Stomach (tissue), 9 donors: ENCODE data around the gene RPRM. TPM values are rescaled to one million over a fixed set of nuclear protein-coding genes. Genes with fewer than 3 reads are reported as not detected.

ENCODE experiments used
- DNase-seq, 2 donors: peaks; one replicate each; pipeline versions ENCODE4 v3.0.0 to v3.0.0-alpha.2; 2013 to 2019
- H3K27ac ChIP-seq, 5 donors: fragments of 200-600 bp in 4 of 5; sonication (generic) in 4 of 5; one replicate each; pipeline ENCODE4 v1.5.1; 2013 to 2019; ENCODE audit warnings: mild to moderate bottlenecking in 1 of 5, moderate library complexity in 1 of 5
- H3K27me3 ChIP-seq, 3 donors: fragments of 200-600 bp; sonication (generic); one replicate each; pipeline ENCODE4 v1.5.1; 2017 to 2019; ENCODE audit warnings: mixed run types in 1 of 3
- H3K36me3 ChIP-seq, 4 donors: fragments of 200-600 bp; sonication (generic); 1 replicate in 3 of 4; 2 replicates in 1 of 4; pipeline ENCODE4 v1.5.1; 2016 to 2019
- H3K4me1 ChIP-seq, 4 donors: fragments of 200-600 bp; sonication (generic); one replicate each; pipeline ENCODE4 v1.5.1; 2016 to 2019
- H3K4me3 ChIP-seq, 4 donors: fragments of 200-600 bp; sonication (generic) in 3 of 4; one replicate each; pipeline ENCODE4 v1.5.1; 2016 to 2019; ENCODE audit warnings: mild to moderate bottlenecking in 1 of 4
- H3K9me3 ChIP-seq, 4 donors: fragments of 200-600 bp; sonication (generic); one replicate each; pipeline ENCODE4 v1.5.1; 2016 to 2019
- EP300 ChIP-seq: sonication (generic); formaldehyde crosslinking; IDR thresholded peaks from one replicate; pipeline ENCODE4 v1.6.1; 2017; ENCODE audit warnings: antibody characterized with exemption
- POLR2A ChIP-seq, 4 donors: fragments of 450-650 bp; IDR thresholded peaks; one replicate each; pipeline ENCODE4 v1.6.1; 2016; ENCODE audit warnings: antibody characterized with exemption in 4 of 4, control low read depth in 2 of 4, mild to moderate bottlenecking in 1 of 4, moderate library complexity in 1 of 4
- POLR2AphosphoS5 ChIP-seq, 3 donors: sonication (generic); formaldehyde crosslinking; IDR thresholded peaks; one replicate each; pipeline ENCODE4 v1.6.1; 2016; ENCODE audit warnings: antibody characterized with exemption in 3 of 3
- whole genome bisulfite sequencing, 5 donors: extraction: QIAGEN DNeasy Blood & Tissue Kit in 3 of 5; methylation state at CpG; one replicate each; pipeline versions ENCODE4 v1.1.5 to v1.1.7; 2013 to 2018; 5-methylcytosine and 5-hydroxymethylcytosine counted together
- intact Hi-C: fragments of 100-400 bp; cut with DNase I; formaldehyde crosslinking; loops from one replicate; pipeline ENCODE4 v1.15.1; 2023; ENCODE audit warnings: low total_unique reads
- polyA plus RNA-seq, 3 donors: library from polyadenylated mRNA; stranded (reverse); fragments of 200-250 nt; gene quantifications; one replicate each; pipeline ENCODE4 v1.2.3, GENCODE V29; 2013
- total RNA-seq, 5 donors: library from RNA; depleted of rRNA; stranded (reverse); fragments of >200 nt; gene quantifications; one replicate each; pipeline versions ENCODE4 v1.1.0 to v1.2.3, GENCODE V29; 2014 to 2016
- TF ChIP-seq, protein P1 (sequence below), 7 experiments: fragments of 450-650 bp in 4 of 7; fragments of 200-600 bp in 3 of 7; sonication (generic) in 3 of 7; IDR thresholded peaks; one replicate each; pipeline ENCODE4 v1.5.1; 2016 to 2019; ENCODE audit warnings: antibody characterized with exemption in 7 of 7, control low read depth in 2 of 7, mild to moderate bottlenecking in 1 of 7
- donor health status: healthy with polysubstance abuse.
- donor health status: Bipolar disorder and iron deficiency.
- donor health status: healthy.

Gene RPRM
- total and polyA plus RNA-seq, 8 donors = 1.0 to 7.8 (median 5.0) TPM; not detected in 3

DNA sequence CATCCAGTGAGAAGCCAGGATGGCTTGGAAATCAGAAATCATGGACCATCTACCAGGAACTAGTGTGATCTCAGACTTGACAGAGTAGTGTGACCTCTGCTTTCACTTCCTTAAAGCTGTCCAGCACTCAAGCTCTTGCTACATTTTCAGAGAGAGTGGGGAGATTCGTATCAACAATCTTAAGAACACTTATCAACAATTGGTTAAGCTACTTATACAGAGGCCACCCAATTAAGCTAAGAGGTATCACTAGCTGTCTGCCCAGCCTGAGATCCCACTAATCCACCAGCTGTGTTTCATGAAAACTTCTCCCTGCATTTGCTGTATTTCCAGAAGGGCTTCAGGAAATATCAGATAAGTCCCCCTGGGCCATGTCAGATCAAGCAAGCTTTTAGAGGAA is 4.2 kb downstream of the RPRM start:
- DNase-seq = peak in 1 of 2 donors; percentile 7
- Histone ChIP-seq H3K4me3 (no peak overlapping the region), H3K4me1 (peaks cover 14 to 32% (median 27%) of the 10 kb centered on the region in 4 donors), H3K27ac (no peak overlapping the region), H3K9me3 (no peaks in the 10 kb centered on the region), H3K36me3 (no peaks in the 10 kb centered on the region), H3K27me3 (peaks cover 0 to 53% (median 41%) of the 10 kb centered on the region in 3 donors)
- WGBS, 5 donors = 15 to 31% (median 22%) methylated on average over 1 of the region's 1 CpG
- TF ChIP-seq, protein P1, sequence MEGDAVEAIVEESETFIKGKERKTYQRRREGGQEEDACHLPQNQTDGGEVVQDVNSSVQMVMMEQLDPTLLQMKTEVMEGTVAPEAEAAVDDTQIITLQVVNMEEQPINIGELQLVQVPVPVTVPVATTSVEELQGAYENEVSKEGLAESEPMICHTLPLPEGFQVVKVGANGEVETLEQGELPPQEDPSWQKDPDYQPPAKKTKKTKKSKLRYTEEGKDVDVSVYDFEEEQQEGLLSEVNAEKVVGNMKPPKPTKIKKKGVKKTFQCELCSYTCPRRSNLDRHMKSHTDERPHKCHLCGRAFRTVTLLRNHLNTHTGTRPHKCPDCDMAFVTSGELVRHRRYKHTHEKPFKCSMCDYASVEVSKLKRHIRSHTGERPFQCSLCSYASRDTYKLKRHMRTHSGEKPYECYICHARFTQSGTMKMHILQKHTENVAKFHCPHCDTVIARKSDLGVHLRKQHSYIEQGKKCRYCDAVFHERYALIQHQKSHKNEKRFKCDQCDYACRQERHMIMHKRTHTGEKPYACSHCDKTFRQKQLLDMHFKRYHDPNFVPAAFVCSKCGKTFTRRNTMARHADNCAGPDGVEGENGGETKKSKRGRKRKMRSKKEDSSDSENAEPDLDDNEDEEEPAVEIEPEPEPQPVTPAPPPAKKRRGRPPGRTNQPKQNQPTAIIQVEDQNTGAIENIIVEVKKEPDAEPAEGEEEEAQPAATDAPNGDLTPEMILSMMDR (IDR thresholded peaks at IDR 0.05) = no peak
- TF ChIP-seq POLR2A (IDR thresholded peaks at IDR 0.05) (no peak), POLR2AphosphoS5 (IDR thresholded peaks at IDR 0.05) (no peak), EP300 (no peak)
- intact Hi-C loops = no loop called here

DNA sequence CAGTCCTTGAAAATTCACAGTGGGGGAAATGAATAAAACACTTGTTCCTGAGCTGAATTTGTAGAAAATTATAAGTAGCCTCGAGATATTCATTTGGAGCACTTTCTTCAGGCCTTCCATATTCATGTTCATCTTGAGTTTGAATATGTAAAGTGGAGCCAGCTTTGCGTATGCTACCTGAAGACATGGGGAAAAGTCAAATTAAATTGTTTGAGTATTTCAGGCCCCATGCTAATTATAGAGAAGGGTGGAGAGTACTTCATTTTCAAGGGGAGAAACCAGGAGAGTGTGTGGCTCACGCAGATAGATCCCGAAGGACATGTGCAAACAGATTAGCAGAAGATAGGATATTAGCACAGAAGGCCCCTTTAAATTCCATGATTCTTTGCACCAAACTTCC is 7.7 kb downstream of the RPRM start:
- no peaks in the 10 kb centered on the region for H3K9me3 ChIP-seq
- WGBS, 5 donors = 71 to 82% (median 77%) methylated on average over 4 of the region's 4 CpGs
- no peaks in the 10 kb centered on the region for H3K4me1 ChIP-seq
- TF ChIP-seq POLR2A (IDR thresholded peaks at IDR 0.05) (no peak), EP300 (no peak), POLR2AphosphoS5 (IDR thresholded peaks at IDR 0.05) (no peak)
- TF ChIP-seq, protein P1 (IDR thresholded peaks at IDR 0.05) = no peak
- H3K27me3 ChIP-seq = peaks cover 0 to 18% (median 7%) of the 10 kb centered on the region in 3 donors
- DNase-seq = no peak
- no peaks in the 10 kb centered on the region for H3K36me3 ChIP-seq
- no peak overlapping the region for H3K4me3 ChIP-seq
- H3K27ac ChIP-seq = no peak overlapping the region
- intact Hi-C loops = no loop called here

- no peaks in the 10 kb centered on the region for H3K9me3 ChIP-seq
- DNase-seq = no peak
- H3K4me3 ChIP-seq = no peak overlapping the region
- no peak for TF ChIP-seq POLR2A (IDR thresholded peaks at IDR 0.05)
- TF ChIP-seq EP300 = no peak
- no peak for TF ChIP-seq POLR2AphosphoS5 (IDR thresholded peaks at IDR 0.05)
- TF ChIP-seq, protein P1 (IDR thresholded peaks at IDR 0.05) = no peak
- H3K36me3 ChIP-seq = no peaks in the 10 kb centered on the region
- WGBS, 5 donors = 16 to 39% (median 22%) methylated on average over 3 of the region's 3 CpGs
- no peaks in the 10 kb centered on the region for H3K27me3 ChIP-seq
- H3K27ac ChIP-seq = no peak overlapping the region
- intact Hi-C loops = no loop called here
- H3K4me1 ChIP-seq = no peaks in the 10 kb centered on the region
Measured at GRCh38 chr2:153464395-153464794, 14.2 kb downstream of the RPRM start.

DNA sequence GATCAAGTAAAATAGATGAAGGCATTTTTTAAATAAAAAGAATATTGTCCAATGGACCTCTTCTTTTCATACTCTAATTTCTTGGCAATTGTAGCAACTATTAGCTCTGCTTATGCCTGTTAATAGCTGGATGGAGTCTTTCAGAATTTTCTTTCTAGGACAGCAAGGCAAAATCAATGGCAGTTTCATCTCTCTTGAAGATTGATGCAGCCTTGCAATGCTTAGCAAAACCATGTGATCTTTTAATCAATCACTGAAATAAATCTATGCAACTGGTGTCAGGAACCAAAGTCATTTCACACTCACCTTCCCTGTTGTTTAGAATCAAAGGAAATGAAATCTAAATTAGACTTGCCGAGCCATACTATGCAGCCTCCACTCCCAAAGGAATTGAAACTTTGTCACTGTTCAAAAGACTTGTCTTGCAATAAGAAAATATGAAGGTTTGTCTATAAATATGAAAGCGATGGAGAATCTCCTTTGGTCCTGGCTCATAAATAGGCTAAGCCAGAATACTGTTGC is 16.2 kb downstream of the RPRM start:
- no peak overlapping the region for H3K4me3 ChIP-seq
- H3K36me3 ChIP-seq = no peaks in the 10 kb centered on the region
- H3K27ac ChIP-seq = no peak overlapping the region
- DNase-seq = no peak
- intact Hi-C loops = no loop called here
- no peaks in the 10 kb centered on the region for H3K4me1 ChIP-seq
- no peaks in the 10 kb centered on the region for H3K9me3 ChIP-seq
- no peaks in the 10 kb centered on the region for H3K27me3 ChIP-seq
- 76 to 86% (median 84%) methylated on average over 2 of the region's 2 CpGs for WGBS, 5 donors
- no peak for TF ChIP-seq POLR2A (IDR thresholded peaks at IDR 0.05)
- no peak for TF ChIP-seq EP300
- TF ChIP-seq, protein P1 (IDR thresholded peaks at IDR 0.05) = no peak
- TF ChIP-seq POLR2AphosphoS5 (IDR thresholded peaks at IDR 0.05) = no peak
